Measurements from ENCODE around the gene ANKRD13D.
A peak's percentile ranks its signal among the peaks of the same experiment; 100 is the strongest.

ANKRD13D gene

DNA sequence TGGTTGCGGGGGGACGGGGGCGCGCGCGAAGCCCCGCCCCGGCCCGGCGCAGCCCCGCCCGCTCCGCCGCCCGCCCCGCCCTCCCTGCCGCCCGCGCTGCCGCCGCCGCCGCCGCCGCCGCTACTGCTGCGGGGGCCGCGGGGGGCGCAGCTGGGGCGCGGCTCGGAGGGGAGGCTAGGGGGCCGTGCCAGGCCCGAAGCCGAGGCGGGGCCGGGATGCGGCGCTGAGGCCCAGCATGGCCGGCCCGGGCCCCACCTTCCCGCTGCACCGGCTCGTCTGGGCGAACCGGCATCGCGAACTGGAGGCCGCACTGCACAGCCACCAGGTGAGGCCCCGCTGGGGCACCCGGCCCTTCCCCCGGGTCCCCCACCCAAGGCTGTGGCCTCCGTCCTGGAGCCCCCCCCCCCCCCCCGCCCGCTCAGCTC, at the start of gene ANKRD13D:
ANKRD13D (plus strand) TSS at position 78 of the 425 bp plus-strand sequence; CDS start at position 236, 158 bp downstream.
- peaks cover 11 to 40% of the 10 kb centered on the region in 2 donors for H3K36me3 ChIP-seq (ENCODE audit: control insufficient read depth in 1 of 2, insufficient read depth in 2 of 2, low read length in 2 of 2)

DNA sequence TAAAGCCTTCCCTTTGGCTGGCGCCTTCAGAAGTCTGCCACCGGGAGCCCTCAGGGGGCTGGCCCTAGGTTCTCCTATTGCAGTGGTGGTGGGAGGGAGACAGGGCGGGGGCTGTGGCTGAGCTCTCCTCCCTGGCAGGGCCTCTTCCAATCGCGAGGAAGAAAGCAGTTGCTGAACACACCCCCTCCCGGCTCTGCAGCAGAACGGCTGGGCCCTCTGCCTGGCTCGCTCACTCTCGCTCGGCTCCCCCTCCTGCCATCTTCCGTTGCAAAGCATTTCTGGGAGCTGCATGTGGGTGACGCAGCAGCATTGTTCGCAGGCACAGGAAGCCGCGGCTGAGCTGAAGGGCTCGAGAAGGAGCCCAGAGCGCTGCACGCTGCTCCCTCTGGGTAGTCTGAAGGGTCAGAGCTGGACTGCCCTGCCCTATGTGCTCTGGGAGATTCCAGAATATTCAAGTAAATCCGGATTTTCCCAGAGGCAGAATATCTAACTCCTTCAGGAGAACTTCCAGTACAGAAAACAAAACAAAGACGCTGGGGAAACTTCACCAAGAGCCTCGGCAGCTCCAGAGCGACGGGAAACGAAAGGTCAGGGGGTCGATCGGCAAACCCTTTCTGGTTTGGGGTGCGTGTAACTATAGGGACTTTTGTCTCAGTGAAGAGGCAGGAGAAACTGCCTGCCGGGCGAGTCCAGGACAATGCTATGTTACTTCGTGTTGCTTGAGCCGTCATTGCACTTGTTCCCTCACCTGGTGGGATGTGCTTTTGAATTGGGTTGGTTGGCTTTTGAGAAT, 49.1 kb upstream of the ANKRD13D start:
- no peaks in the 10 kb centered on the region for H3K9me3 ChIP-seq (ENCODE audit: control insufficient read depth in 1 of 2, low read length in 2 of 2)
- peak overlapping the region; percentile 82 to 89 for H3K4me3 ChIP-seq (ENCODE audit: low read depth in 1 of 2, low read length in 2 of 2)
- H3K27me3 ChIP-seq (ENCODE audit: low read depth, low read length): no peaks in the 10 kb centered on the region
- H3K27ac ChIP-seq (ENCODE audit: low read length): peak overlapping the region; percentile 100
- peaks cover 11 to 28% of the 10 kb centered on the region in 2 donors for H3K36me3 ChIP-seq (ENCODE audit: control insufficient read depth in 1 of 2, insufficient read depth in 2 of 2, low read length in 2 of 2)
- peaks cover 12 to 42% of the 10 kb centered on the region in 2 donors for H3K4me1 ChIP-seq (ENCODE audit: control insufficient read depth in 1 of 2, insufficient read depth in 2 of 2, low read length in 2 of 2)

More for the DNA sequence above, at the start of gene ANKRD13D:
- peak within 1 kb of the TSS; percentile 64 to 93 for H3K4me3 ChIP-seq (ENCODE audit: low read depth in 1 of 2, low read length in 2 of 2)
- H3K27me3 ChIP-seq (ENCODE audit: low read depth, low read length): no peaks in the 10 kb centered on the region
- H3K9me3 ChIP-seq (ENCODE audit: control insufficient read depth in 1 of 2, low read length in 2 of 2): no peaks in the 10 kb centered on the region
- peaks cover 16 to 51% of the 10 kb centered on the region in 2 donors for H3K4me1 ChIP-seq (ENCODE audit: control insufficient read depth in 1 of 2, insufficient read depth in 2 of 2, low read length in 2 of 2)
- peak within 1 kb of the TSS; percentile 99 for H3K27ac ChIP-seq (ENCODE audit: low read length)

DNA sequence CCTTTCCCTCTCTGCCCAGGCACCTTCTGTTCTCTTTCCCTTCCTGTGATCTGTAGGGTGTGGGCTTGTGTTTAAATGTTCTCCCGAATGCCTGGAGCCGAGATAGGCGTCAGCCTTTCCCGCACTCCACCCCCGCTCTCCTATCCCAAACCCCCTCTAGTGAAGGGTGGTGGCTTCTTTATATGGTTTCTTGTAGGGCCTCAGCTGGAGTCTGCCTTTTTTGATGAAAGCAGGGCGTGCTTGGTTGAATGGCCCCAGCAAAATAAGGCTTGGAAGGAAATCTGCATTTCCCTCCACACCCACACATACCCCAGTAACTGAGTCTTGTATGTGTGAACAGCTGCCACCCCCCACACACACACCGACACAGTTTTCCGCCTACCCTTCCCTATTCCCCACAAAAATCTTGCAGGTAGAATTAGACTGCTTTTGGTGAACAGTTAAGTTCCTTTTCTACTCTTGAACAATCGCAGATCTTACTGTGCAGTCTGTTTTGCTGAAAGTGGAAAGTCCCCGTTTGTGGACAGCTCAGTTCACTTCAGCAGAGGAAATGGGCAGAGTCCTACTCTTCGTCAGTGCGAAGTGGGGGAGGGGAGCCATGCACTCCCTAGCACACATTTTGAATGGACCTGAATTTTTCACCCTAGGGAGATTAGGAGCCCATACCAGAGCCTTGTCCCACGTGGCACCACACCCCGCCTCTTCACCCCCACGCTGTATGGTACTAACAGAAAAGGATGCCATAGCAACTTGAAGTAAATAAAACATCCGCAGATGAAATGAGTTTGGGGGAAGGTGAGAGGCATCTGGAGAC, 48.3 kb upstream of the ANKRD13D start:
- Histone ChIP-seq H3K36me3 (ENCODE audit: control insufficient read depth in 1 of 2, insufficient read depth in 2 of 2, low read length in 2 of 2) (peaks cover 19 to 36% of the 10 kb centered on the region in 2 donors), H3K4me3 (ENCODE audit: low read depth in 1 of 2, low read length in 2 of 2) (peak overlapping the region; percentile 82 to 89), H3K27me3 (ENCODE audit: low read depth, low read length) (no peaks in the 10 kb centered on the region), H3K9me3 (ENCODE audit: control insufficient read depth in 1 of 2, low read length in 2 of 2) (no peaks in the 10 kb centered on the region), H3K27ac (ENCODE audit: low read length) (peak overlapping the region; percentile 100), H3K4me1 (ENCODE audit: control insufficient read depth in 1 of 2, insufficient read depth in 2 of 2, low read length in 2 of 2) (peaks cover 12 to 42% of the 10 kb centered on the region in 2 donors)

DNA sequence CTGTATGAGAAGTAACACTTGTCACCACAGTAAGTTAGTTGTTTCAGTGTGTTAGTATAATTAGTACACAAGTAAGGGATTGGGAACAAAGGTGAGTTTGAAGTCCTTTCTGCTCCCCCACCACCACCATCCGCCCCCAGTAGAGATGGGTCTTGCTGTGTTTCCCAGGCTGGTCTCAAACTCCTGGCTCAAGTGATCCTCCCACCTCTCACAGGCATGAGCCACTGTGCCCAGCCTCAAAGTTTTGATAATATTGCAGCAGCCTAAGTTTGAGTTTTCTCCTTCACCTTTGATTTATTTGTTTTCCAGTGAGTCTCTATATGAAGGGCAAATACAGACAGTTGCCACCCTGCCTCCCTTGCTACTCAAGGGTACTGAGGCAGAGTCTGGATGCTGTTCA, 46.6 kb upstream of the ANKRD13D start:
- Histone ChIP-seq H3K36me3 (ENCODE audit: control insufficient read depth in 1 of 2, insufficient read depth in 2 of 2, low read length in 2 of 2) (peaks cover 25 to 47% of the 10 kb centered on the region in 2 donors), H3K4me1 (ENCODE audit: control insufficient read depth in 1 of 2, insufficient read depth in 2 of 2, low read length in 2 of 2) (peaks cover 12 to 42% of the 10 kb centered on the region in 2 donors), H3K4me3 (ENCODE audit: low read depth in 1 of 2, low read length in 2 of 2) (peak overlapping the region; percentile 41 to 82), H3K9me3 (ENCODE audit: control insufficient read depth in 1 of 2, low read length in 2 of 2) (no peaks in the 10 kb centered on the region), H3K27ac (ENCODE audit: low read length) (no peak overlapping the region), H3K27me3 (ENCODE audit: low read depth, low read length) (no peaks in the 10 kb centered on the region)

DNA sequence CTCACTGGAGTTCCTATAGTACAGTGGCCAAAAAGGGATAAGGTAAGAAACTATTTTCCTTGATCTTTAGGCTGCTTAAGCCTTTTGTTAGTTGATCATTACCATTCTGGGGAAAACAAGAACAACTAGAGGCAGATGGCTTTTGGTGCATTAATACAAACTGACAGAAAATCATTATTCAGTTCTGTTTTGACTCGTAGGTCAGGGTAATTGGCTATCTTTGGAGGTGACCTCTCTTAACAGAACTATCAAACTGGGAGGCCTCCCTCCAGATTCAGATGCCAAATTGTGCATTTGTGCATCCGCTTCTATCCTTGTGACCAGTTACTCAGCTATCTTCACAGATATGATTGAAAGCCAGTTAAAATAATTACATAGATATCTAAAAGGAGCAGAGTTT, 46.1 kb upstream of the ANKRD13D start:
- peaks cover 30 to 52% of the 10 kb centered on the region in 2 donors for H3K36me3 ChIP-seq (ENCODE audit: control insufficient read depth in 1 of 2, insufficient read depth in 2 of 2, low read length in 2 of 2)
- H3K27me3 ChIP-seq (ENCODE audit: low read depth, low read length): no peaks in the 10 kb centered on the region
- peaks cover 12 to 41% of the 10 kb centered on the region in 2 donors for H3K4me1 ChIP-seq (ENCODE audit: control insufficient read depth in 1 of 2, insufficient read depth in 2 of 2, low read length in 2 of 2)
- H3K27ac ChIP-seq (ENCODE audit: low read length): no peak overlapping the region
- no peaks in the 10 kb centered on the region for H3K9me3 ChIP-seq (ENCODE audit: control insufficient read depth in 1 of 2, low read length in 2 of 2)
- peak overlapping the region; percentile 41 to 82 for H3K4me3 ChIP-seq (ENCODE audit: low read depth in 1 of 2, low read length in 2 of 2)

DNA sequence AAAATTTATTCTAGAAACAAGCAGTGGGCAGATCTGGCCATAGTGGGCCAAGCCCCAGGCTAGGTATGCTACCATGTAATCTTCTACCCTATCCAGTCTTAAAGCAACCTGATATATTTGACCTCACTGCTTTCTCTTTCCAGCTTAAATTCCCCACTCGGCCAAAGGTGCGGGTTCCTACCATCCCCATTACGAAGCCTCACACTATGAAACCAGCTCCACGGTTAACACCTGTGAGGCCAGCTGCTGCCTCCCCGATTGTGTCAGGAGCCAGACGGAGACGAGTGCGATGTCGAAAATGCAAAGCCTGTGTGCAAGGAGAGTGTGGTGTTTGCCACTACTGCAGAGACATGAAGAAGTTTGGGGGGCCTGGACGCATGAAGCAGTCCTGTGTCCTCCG, 44.1 kb upstream of the ANKRD13D start:
- H3K4me3 ChIP-seq (ENCODE audit: low read depth in 1 of 2, low read length in 2 of 2): no peak overlapping the region
- peaks cover 50 to 71% of the 10 kb centered on the region in 2 donors for H3K36me3 ChIP-seq (ENCODE audit: control insufficient read depth in 1 of 2, insufficient read depth in 2 of 2, low read length in 2 of 2)
- no peaks in the 10 kb centered on the region for H3K27me3 ChIP-seq (ENCODE audit: low read depth, low read length)
- no peaks in the 10 kb centered on the region for H3K9me3 ChIP-seq (ENCODE audit: control insufficient read depth in 1 of 2, low read length in 2 of 2)
- no peak overlapping the region for H3K27ac ChIP-seq (ENCODE audit: low read length)
- H3K4me1 ChIP-seq (ENCODE audit: control insufficient read depth in 1 of 2, insufficient read depth in 2 of 2, low read length in 2 of 2): peaks cover 0 to 24% of the 10 kb centered on the region in 2 donors

DNA sequence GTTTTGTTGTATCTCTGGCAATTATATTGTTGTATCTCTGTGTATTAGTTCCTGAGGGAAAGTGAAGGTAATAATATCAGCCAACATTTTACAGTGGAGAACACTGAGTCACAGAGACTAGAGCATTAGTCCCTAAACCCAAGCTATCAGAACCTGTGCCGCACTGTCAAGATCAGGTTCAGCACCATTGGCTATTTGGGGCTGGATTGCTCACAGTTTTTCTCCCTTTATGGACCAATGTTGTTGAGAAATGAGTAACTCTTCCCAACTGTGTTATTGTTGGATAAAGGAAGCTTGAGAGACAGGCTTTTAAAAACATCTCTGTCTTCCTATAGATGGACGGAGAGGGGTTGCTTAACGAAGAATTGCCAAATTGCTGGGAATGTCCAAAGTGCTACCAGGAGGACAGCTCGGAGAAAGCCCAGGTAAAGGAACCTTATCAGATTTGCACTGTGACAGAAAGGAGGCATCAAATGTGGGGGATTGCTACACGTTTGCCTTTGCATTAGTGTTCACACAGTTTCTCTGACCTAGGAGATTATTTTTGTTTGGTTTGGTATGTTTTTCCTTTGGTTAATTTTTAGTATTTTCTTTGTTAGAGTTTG, 41.1 kb upstream of the ANKRD13D start:
- no peak overlapping the region for H3K4me3 ChIP-seq (ENCODE audit: low read depth in 1 of 2, low read length in 2 of 2)
- no peak overlapping the region for H3K27ac ChIP-seq (ENCODE audit: low read length)
- H3K4me1 ChIP-seq (ENCODE audit: control insufficient read depth in 1 of 2, insufficient read depth in 2 of 2, low read length in 2 of 2): peaks cover 0 to 4% of the 10 kb centered on the region in 2 donors

DNA sequence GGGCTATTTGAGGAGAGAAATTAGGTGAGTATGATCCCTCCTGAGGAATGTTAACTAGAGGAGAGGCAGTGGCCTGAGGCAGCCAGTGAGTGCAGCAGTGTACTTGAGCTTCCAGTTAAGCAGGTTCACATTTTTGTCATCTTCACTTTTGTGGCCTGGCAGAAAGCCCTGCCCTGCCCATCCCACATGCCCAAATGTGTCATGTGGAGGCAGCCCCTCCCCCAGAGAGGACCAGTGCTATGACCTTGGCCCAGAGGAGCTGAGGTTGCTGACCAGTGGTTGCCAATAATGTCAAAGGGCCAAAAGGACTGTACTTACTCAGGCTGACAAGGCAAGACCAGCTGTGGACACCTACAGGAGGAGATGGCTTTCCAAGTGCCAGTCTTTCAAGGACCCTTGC, 40.5 kb upstream of the ANKRD13D start:
- Histone ChIP-seq H3K4me1 (ENCODE audit: control insufficient read depth in 1 of 2, insufficient read depth in 2 of 2, low read length in 2 of 2) (no peaks in the 10 kb centered on the region), H3K27ac (ENCODE audit: low read length) (no peak overlapping the region)

More for the DNA sequence above, 41.1 kb upstream of the ANKRD13D start:
- Histone ChIP-seq H3K27me3 (ENCODE audit: low read depth, low read length) (no peaks in the 10 kb centered on the region), H3K36me3 (ENCODE audit: control insufficient read depth in 1 of 2, insufficient read depth in 2 of 2, low read length in 2 of 2) (peaks cover 80 to 91% of the 10 kb centered on the region in 2 donors), H3K9me3 (ENCODE audit: control insufficient read depth in 1 of 2, low read length in 2 of 2) (no peaks in the 10 kb centered on the region)

DNA sequence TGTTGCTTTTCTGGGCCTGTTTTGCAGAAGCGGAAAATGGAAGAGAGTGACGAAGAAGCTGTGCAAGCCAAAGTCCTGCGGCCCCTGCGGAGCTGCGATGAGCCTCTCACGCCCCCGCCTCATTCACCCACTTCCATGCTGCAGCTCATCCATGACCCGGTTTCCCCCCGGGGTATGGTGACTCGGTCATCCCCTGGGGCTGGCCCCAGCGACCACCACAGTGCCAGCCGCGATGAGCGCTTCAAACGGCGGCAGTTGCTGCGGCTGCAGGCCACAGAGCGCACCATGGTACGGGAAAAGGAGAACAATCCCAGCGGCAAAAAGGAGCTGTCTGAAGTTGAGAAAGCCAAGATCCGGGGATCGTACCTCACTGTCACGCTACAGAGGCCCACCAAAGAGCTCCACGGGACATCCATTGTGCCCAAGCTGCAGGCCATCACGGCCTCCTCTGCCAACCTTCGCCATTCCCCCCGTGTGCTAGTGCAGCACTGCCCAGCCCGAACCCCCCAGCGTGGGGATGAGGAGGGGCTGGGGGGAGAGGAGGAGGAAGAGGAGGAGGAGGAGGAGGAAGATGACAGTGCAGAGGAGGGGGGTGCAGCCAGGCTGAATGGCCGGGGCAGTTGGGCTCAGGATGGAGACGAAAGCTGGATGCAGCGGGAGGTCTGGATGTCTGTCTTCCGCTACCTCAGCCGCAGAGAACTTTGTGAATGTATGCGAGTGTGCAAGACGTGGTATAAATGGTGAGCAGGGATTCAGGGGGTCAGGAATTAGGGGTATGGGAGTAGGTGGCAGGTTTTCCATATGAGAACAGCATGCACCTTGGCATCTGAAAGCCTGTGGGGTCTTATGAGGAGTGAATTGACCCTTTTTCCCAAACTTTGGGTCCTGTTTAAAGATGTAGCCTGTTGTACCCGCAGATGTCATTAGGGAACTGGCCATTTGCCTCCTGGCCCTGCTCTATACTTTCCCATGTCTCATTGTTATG, 38.8 kb upstream of the ANKRD13D start:
- H3K4me3 ChIP-seq (ENCODE audit: low read depth in 1 of 2, low read length in 2 of 2): no peak overlapping the region
- no peaks in the 10 kb centered on the region for H3K4me1 ChIP-seq (ENCODE audit: control insufficient read depth in 1 of 2, insufficient read depth in 2 of 2, low read length in 2 of 2)
- H3K9me3 ChIP-seq (ENCODE audit: control insufficient read depth in 1 of 2, low read length in 2 of 2): no peaks in the 10 kb centered on the region
- peaks cover 88 to 92% of the 10 kb centered on the region in 2 donors for H3K36me3 ChIP-seq (ENCODE audit: control insufficient read depth in 1 of 2, insufficient read depth in 2 of 2, low read length in 2 of 2)
- H3K27ac ChIP-seq (ENCODE audit: low read length): no peak overlapping the region
- H3K27me3 ChIP-seq (ENCODE audit: low read depth, low read length): no peaks in the 10 kb centered on the region

More for the DNA sequence above, 40.5 kb upstream of the ANKRD13D start:
- H3K27me3 ChIP-seq (ENCODE audit: low read depth, low read length): no peaks in the 10 kb centered on the region
- no peak overlapping the region for H3K4me3 ChIP-seq (ENCODE audit: low read depth in 1 of 2, low read length in 2 of 2)
- H3K36me3 ChIP-seq (ENCODE audit: control insufficient read depth in 1 of 2, insufficient read depth in 2 of 2, low read length in 2 of 2): peaks cover 86 to 91% of the 10 kb centered on the region in 2 donors
- no peaks in the 10 kb centered on the region for H3K9me3 ChIP-seq (ENCODE audit: control insufficient read depth in 1 of 2, low read length in 2 of 2)

DNA sequence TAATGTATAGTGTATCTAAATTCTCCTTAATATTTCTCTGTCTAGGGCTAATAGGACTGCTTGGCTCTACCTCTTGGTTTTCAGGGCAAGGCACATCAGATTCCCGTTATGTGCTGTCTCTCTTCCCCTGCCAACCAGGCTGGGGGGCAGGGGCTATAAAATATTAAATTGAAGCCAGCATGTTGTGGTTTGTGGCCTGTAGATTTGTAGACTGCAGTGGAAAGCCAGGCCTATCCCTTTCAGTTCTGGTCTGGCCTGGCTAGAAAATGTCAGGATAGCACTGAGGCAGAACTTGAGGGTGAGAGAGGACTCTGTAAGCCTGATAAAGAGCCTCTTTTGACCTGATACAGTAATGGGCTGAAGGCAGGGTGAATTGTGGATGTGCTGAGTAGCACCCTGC, 37.3 kb upstream of the ANKRD13D start:
- H3K27ac ChIP-seq (ENCODE audit: low read length): no peak overlapping the region

More for the DNA sequence above, 37.3 kb upstream of the ANKRD13D start:
- Histone ChIP-seq H3K9me3 (ENCODE audit: control insufficient read depth in 1 of 2, low read length in 2 of 2) (no peaks in the 10 kb centered on the region), H3K4me3 (ENCODE audit: low read depth in 1 of 2, low read length in 2 of 2) (no peak overlapping the region), H3K27me3 (ENCODE audit: low read depth, low read length) (no peaks in the 10 kb centered on the region), H3K4me1 (ENCODE audit: control insufficient read depth in 1 of 2, insufficient read depth in 2 of 2, low read length in 2 of 2) (no peaks in the 10 kb centered on the region), H3K36me3 (ENCODE audit: control insufficient read depth in 1 of 2, insufficient read depth in 2 of 2, low read length in 2 of 2) (peaks cover 84 to 93% of the 10 kb centered on the region in 2 donors)

Data from muscle layer of duodenum (tissue), 2 donors.